GM18511 (cell line): ENCODE results near the gene BEND5.

Experiments used
- ATAC-seq: cut with Tn5 transposase; IDR thresholded peaks from one replicate; pipeline ENCODE4 v1.9.1; 2021; ENCODE audit warnings: mild to moderate bottlenecking, moderate library complexity; ENCODE audit not compliant: unreplicated experiment

Gene BEND5

DNA sequence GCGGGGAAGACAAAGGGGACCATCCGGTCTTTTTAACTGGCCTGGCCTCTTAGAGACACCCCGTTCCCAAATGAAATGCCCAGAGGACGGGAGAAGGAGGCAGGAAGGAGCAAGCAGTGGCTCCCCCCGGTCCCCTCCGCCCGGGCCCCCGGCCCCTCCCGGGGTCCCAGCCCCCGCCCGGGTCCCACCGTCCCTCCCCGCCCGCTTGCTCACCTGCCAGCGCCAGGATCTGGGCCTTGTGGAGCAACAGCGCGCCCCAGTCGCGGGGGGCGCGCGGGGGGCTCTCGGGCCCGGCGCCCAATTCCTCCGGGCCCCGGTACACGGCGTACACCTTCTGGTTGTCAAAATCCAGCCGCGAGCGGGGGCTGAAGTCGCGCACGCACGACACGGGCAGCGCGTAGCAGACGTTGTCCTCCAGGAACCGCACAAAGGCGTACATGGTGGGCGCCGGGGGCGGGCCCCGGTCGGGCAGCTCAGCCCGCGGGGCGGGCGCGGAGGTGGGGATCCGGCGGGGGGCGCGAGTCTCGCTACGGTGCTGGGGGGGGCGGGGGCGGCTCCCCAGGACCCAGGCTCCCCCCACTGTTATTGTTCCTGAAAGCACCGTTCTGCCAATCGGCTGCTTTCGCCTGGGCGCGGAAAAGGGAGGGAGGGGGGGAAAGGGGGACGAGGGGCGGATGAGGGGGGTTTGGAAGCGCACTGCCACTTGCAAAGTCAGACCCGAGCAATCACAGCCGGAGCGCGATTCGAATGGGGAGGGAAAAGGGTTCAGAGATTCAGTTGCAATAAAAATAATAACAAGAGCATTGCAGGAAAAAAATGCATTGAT, at the start of gene BEND5:
Gene BEND5 (minus strand): TSS at position 499 of the 826 bp plus-strand sequence. CDS start 60 bp downstream, at position 439.
- no peak for ATAC-seq

GRCh38 chr1:48823168-48823567, 46.5 kb upstream of the BEND5 start:
- no peak for ATAC-seq

- no peak for ATAC-seq
These were observed 43.8 kb upstream of the BEND5 start for GRCh38 chr1:48820491-48820890.

GRCh38 chr1:48817505-48818114, 40.9 kb upstream of the BEND5 start:
- ATAC-seq = peak; percentile 89

DNA sequence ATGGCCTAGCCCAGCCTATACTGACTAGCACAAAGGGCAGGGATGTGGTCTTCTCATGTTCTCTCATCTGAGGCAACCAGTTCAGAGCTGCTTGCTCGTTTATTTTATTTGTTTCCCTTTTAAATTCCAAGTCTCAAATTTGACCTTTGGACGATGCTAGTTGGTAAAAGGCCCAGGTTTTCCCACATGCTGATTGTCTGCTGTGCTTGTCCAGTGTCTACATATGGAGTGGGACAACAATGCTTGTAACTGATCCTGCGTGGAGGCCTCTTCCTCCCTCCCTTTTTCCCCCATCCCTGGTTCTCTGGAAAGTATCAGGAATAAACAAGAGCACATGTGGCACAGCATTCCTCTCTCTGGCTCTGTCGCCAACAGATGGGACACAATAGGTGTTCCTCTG, 34.0 kb upstream of the BEND5 start:
- no peak for ATAC-seq

DNA sequence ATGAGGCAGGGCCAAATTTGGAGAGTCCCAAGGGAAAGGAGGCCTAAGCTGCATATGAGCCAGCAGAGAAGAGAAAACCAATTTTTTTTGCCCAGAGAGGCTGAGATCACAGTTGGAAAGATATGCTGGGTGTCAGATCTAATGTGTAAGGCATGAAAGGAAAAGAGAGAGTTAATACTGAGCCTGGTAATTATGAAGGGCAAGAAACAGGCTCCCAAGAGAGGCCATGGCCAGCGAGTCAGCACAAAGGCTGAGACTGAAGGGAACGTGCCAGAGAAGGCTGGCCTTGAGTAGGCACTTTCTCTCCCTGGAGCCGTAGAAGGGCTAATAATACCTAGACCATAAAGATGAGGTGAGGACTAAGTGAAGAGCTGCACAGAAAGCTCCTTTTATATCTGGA, 31.8 kb upstream of the BEND5 start:
- no peak for ATAC-seq

DNA sequence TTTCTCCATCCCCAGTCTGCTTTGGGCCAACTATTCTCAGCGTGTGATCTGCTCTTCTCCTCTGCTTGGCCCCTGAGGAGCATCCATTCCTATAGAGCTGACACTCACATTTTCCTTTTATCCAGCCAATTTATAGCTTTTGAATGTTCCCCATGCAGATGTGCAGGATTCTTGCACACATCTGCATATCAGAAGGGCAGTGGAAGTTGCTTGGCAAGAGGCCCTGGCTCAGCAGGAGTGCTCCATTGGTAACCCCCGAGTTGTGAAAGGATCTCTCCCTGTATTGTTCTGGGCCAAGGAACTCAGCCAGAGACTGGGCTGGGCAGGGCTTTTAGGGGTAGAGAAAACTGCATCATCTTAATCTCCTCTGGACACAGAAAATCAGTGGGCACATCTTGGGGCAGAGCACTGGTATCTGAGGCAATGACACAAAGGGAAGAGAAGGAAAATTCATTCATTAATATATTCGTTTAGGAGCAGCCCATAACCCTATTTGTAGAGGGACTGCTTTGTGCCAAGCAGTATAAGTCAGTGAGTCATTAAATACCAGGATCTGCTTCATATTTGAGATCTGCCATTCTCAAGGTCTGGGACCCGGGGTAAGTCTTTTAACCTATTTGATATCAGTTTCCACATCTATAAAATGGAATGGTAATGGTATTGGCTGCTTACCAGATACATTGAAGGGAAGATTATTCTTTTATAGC, 31.0 kb upstream of the BEND5 start:
- ATAC-seq = no peak

DNA sequence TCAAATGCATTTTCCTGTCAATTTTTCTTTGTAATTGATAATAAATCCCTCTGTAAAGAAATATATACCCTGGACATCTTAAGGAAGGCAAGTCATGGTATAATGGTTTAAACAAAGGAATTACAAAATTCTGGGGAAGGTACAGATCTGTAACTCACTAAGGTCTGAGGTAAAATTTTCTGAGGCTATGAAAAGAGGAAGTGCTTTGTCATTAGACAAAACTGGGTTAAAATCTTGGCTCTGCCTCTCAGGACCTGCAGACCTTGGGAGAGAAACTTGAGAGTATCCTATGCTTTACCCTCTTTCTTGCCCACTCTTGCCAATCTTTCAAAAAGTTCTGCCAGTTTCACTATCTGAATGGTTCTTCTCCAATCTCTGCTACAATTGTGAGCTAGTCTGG, 26.8 kb upstream of the BEND5 start:
- ATAC-seq = no peak

DNA sequence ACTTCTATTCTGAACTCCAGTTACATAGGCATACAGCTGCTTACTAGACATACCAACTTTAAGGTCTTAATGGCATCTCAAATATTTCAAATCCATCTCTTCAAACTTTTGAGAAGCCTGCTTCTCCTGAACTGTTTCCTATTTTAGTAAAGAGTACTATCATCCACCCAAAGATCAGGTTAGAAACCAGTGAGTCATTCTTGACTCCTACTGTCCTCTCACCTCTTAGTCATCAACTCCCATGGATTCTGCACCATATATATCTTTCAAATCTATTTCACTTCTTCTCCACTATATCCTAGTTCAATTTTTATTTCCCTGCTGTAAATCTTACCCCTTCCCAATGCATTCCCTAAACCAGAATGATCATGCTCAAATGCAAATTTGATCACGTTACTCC, 18.1 kb upstream of the BEND5 start:
- no peak for ATAC-seq

DNA sequence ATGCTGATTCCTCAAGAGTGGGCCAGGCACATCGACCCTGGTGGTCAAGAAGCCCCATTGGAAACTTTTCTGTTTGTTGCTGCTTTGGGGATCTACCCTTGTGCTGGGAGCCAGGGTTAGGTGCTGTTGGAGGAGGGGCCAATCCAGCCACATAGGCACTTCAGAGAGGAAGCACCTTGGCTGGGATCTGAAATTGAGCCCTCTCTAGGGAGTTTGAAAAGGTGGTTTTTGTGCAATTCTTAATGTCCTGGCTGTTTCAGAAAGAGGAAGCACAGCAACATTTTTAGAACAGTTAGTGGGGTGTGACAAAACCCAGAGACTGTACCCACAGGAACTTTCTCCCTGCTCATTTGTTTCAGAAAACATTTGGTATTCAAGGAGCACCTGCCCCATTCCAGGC, 17.2 kb upstream of the BEND5 start:
- peak; percentile 90 for ATAC-seq

GRCh38 chr1:48792961-48793360, 16.3 kb upstream of the BEND5 start:
- ATAC-seq = no peak

- peak; percentile 46 for ATAC-seq
These were observed 13.7 kb upstream of the BEND5 start for GRCh38 chr1:48790397-48790796.

DNA sequence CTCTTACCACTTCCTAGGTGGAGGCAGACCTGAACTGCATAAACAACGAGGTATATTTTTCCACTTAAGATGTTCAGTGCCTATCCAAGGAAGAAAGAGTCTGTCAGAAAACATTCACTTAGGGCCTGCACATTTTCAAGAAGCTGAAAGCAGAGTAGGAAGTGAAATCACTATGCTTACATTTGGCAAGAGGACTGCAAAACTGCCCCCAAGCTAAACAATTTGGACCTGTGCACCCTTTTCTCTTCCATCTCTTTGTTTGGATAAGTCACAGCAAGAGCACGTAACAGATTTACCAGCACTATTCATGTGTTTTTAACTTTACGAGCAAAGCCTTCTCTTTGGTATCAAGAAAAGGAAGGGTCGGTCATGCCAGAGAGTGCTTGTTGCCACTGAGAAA, 13.2 kb upstream of the BEND5 start:
- ATAC-seq = peak; percentile 24

DNA sequence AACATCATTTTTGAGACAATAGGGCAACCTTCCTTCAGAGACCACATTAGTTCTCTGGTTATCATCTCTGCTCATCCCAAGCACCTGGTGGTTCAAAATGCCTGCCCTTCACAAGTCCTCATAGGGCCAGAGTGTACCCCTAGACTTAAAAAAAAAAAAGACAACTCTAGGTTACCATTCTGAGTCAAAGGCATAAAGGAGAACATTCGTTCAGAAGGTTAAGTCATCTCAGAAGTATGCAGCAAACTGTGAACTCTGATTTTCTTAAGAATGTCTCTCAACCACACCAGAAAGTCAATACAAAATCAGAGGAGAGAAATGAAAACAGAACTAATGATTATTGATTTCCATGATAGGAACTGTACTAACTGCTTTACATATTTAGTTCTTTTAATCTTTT, 9.2 kb upstream of the BEND5 start:
- ATAC-seq = no peak

GRCh38 chr1:48784301-48784700, 7.6 kb upstream of the BEND5 start:
- no peak for ATAC-seq

- ATAC-seq = no peak
These were observed 666 bp upstream of the BEND5 start for GRCh38 chr1:48777219-48777895.

DNA sequence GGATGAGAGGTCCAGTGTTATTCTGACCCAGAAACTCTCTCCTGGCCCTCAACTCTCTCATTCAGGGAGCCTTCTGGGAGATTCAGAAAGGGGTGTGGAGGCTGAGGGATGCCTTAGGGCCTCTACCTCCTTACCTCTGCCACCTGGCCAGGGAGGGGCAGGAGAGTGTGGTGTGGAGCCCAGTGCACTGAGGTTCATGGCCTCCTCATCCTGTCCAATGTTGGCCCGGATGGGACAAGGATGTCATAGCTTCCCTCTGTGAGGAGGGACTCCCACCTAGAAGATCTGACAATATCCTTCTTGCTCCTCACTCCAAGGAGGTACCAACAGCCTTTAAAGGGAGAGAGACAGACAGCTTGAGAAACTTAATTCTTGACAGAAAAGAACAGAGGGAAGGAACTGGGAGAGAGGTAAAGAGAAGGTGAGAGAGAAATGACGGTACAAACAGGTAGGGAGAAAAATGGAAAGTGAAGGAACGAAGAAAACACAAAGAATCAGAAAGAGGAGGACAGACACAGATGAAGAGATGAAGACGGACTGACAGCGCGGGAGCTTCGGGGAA, 779 bp downstream of the BEND5 start:
- no peak for ATAC-seq

- peak; percentile 69 for ATAC-seq
These were observed 3.6 kb downstream of the BEND5 start for GRCh38 chr1:48773133-48773532.

GRCh38 chr1:48772211-48772610, 4.5 kb downstream of the BEND5 start:
- no peak for ATAC-seq

- ATAC-seq = no peak
These were observed 5.1 kb downstream of the BEND5 start for GRCh38 chr1:48771561-48771960.

DNA sequence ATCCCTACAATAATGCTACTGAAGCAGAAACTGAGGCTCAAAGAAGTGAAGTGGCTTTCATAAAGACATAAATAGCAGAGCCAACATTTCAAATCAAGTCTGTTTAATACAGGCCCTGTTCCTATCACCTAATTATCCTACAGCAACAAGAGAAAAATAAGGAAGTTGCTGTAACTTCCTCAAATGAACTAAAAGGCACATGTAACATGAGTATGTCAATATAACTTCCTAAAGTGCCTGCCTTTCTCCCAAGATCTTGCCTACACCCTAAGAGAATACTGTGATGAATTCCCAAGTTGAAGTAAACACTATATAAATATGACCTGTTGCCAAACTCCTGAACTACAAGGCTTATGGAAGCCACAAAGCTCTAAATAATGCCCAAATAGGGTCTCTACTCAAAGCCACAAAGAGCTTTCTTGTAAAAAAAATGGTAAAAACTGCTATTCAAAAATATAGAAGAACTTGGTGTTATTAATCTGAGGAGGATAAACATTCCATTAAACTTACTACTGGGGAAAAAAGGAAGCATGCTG, 8.6 kb downstream of the BEND5 start:
- no peak for ATAC-seq
